Left lung (tissue), 10 donors: ENCODE data around the gene BCKDK. TPM values are rescaled to one million over a fixed set of nuclear protein-coding genes. Genes with fewer than 3 reads are reported as not detected.

Experiments
- ATAC-seq: fragments of 200-7000 bp; cut with Tn5 transposase; one replicate; pipeline ENCODE4 v1.9.1; 2020; ENCODE audit warnings: moderate library complexity
- DNase-seq, 4 donors: peaks; one replicate each; pipeline ENCODE4 v3.0.0-alpha.2; 2013 to 2020
- H3K27ac ChIP-seq, 2 donors: fragments of 200-600 bp; sonication (generic) in 1 of 2; one replicate each; pipeline versions ENCODE4 v1.5.0 to v1.8.0; 2020 to 2021
- H3K27me3 ChIP-seq, 2 donors: fragments of 200-600 bp; sonication (generic) in 1 of 2; one replicate each; pipeline versions ENCODE4 v1.5.0 to v1.8.0; 2020 to 2021
- H3K36me3 ChIP-seq, 2 donors: fragments of 200-600 bp; sonication (generic) in 1 of 2; one replicate each; pipeline versions ENCODE4 v1.5.0 to v1.8.0; 2020 to 2021
- H3K4me1 ChIP-seq, 2 donors: fragments of 200-600 bp; one replicate each; pipeline ENCODE4 v1.8.0; 2021
- H3K4me3 ChIP-seq, 2 donors: fragments of 200-600 bp; sonication (generic) in 1 of 2; one replicate each; pipeline versions ENCODE4 v1.5.0 to v1.8.0; 2020 to 2021; ENCODE audit warnings: mild to moderate bottlenecking in 1 of 2
- H3K9me3 ChIP-seq, 2 donors: fragments of 200-600 bp; sonication (generic) in 1 of 2; one replicate each; pipeline versions ENCODE4 v1.5.0 to v1.8.0; 2020 to 2021
- CTCF ChIP-seq, 2 donors: fragments of 200-600 bp; sonication (generic) in 1 of 2; IDR thresholded peaks; one replicate each; pipeline versions ENCODE4 v1.5.0 to v1.8.0; 2021; ENCODE audit warnings: antibody characterized with exemption in 2 of 2
- intact Hi-C, 2 donors: fragments of 100-400 bp; cut with DNase I; formaldehyde crosslinking; loops; one replicate each; pipeline versions ENCODE4 v1.11.2 to v1.14.2; 2022
- polyA plus RNA-seq, 6 donors: library from polyadenylated mRNA; unstranded; fragments of 120-200 nt; gene quantifications; one replicate each; pipeline ENCODE4 v1.2.1, GENCODE V29; 2013; ENCODE audit not compliant: insufficient read length in 6 of 6
- total RNA-seq, 2 donors: library from RNA; stranded (reverse); fragmentation: NEBNext Ultra II Directional; extraction: Animal tissue kit (Norgen Biotek cat#: 25700); gene quantifications; one replicate each; pipeline ENCODE4 v1.2.1, GENCODE V29; 2021
- donor health status: DM: no; HTN: yes; CAD: no.
- donor health status: DM: no; HTN: no; CAD: no.

The BCKDK gene
- total and polyA plus RNA-seq, 8 donors: 32.8 to 43.8 (median 38.9) TPM

DNA sequence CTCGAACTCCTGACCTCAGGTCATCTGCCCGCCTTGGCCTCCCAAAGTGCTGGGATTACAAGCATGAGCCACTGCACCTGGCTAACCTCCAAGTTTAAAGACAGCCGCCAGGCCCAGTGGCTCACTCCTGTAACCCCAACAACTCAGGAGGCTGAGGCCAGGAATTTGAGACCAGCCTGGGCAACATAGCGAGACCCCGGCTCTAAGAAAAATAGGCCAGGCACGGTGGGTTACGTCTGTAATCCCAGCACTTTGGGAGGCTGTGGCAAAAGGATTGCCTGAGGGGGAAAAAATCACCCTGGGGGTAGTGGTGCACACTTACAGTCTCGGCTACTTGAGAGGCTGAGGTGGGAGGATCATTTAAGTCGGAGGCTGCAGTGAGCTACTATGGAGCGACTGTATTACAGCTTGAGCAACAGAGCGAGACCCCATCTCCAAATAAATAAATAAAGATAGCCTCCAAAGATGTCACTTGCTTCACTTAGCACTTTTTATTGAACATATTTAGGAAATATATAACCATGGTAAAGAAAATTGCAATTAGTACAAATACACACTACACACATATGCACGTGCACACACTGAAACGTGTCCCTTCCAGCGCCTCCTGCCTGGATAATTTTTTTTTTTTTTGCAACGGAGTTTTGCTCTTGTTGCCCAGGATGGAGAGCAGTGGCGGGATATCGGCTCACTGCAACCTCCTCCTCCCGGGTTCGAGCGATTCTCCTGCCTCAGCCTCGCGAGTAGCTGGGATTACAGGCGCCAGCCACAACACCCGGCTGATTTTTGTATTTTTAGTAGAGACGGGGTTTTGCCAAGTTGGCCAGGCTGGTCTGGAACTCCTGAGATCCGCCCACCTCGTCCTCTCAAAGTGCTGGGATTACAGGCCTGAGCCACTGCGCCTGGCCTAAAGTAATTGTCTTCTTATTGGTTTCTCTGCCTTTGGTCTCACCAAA lies 1.4 kb upstream of the BCKDK start:
- H3K9me3 ChIP-seq: no peaks in the 10 kb centered on the region
- peaks cover 0 to 24% of the 10 kb centered on the region in 2 donors for H3K36me3 ChIP-seq
- H3K4me3 ChIP-seq: no peak overlapping the region
- peaks cover 14 to 34% of the 10 kb centered on the region in 2 donors for H3K4me1 ChIP-seq
- intact Hi-C loops: no loop called here
- DNase-seq (no peak), ATAC-seq (no peak)
- no peaks in the 10 kb centered on the region for H3K27me3 ChIP-seq
- H3K27ac ChIP-seq: no peak overlapping the region
- no peak for TF ChIP-seq CTCF (IDR thresholded peaks at IDR 0.05)

DNA sequence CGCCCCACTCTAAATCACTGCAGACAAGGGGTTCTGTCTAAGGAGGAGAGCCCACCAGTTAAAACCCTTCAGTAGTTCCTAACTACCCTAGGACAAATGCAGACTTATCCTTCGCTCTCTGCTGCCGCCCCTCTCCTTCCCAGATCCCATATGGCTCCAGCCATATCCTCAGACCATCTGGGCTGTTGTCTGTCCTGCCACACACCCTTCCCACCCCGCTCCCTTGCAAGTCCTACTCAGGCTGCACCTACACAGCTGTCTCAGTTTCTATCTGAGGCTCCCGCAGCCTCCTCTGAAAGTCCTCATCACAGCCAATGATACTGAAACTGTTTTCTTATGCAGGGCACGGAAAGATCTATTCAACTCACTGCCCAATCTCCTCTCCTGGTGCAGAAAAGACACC lies 720 bp upstream of the BCKDK start:
- no peak for TF ChIP-seq CTCF (IDR thresholded peaks at IDR 0.05)
- Histone ChIP-seq H3K4me1 (peaks cover 14 to 40% of the 10 kb centered on the region in 2 donors), H3K9me3 (no peaks in the 10 kb centered on the region), H3K27ac (no peak overlapping the region), H3K36me3 (peaks cover 0 to 31% of the 10 kb centered on the region in 2 donors), H3K27me3 (no peaks in the 10 kb centered on the region), H3K4me3 (no peak overlapping the region)
- DNase-seq (no peak), ATAC-seq (no peak)
- intact Hi-C loops: no loop called here

GRCh38 chr16:31108794-31109558 lies 790 bp downstream of the BCKDK start:
- no peaks in the 10 kb centered on the region for H3K27me3 ChIP-seq
- no peak for TF ChIP-seq CTCF (IDR thresholded peaks at IDR 0.05)
- peak overlapping the region; percentile 81 to 88 for H3K27ac ChIP-seq
- H3K4me1 ChIP-seq: peaks cover 14 to 56% of the 10 kb centered on the region in 2 donors
- ATAC-seq: no peak
- H3K36me3 ChIP-seq: peaks cover 0 to 39% of the 10 kb centered on the region in 2 donors
- intact Hi-C loops: no loop called here
- DNase-seq: no peak
- H3K4me3 ChIP-seq: peak overlapping the region; percentile 90 to 96
- no peaks in the 10 kb centered on the region for H3K9me3 ChIP-seq

GRCh38 chr16:31109622-31110021 lies 1.4 kb downstream of the BCKDK start:
- Histone ChIP-seq H3K27me3 (no peaks in the 10 kb centered on the region), H3K27ac (no peak overlapping the region), H3K9me3 (no peaks in the 10 kb centered on the region), H3K4me1 (peaks cover 14 to 62% of the 10 kb centered on the region in 2 donors), H3K4me3 (peak overlapping the region in 1 of 2 donors; percentile 96), H3K36me3 (peaks cover 0 to 39% of the 10 kb centered on the region in 2 donors)
- ATAC-seq: no peak
- no peak for TF ChIP-seq CTCF (IDR thresholded peaks at IDR 0.05)
- no peak for DNase-seq
- intact Hi-C loops: no loop called here
